Keratinocyte (primary cell): ENCODE data around the gene DUSP28.

Source experiments
- CTCF ChIP-seq, 3 experiments: IDR thresholded peaks in 1 of 3; conservative IDR thresholded peaks in 1 of 3; optimal IDR thresholded peaks in 1 of 3; 2 replicates in 2 of 3; 3 replicates in 1 of 3; pipeline versions ENCODE3 to v1.5.1; 2011; ENCODE audit warnings: low read length in 3 of 3, mild to moderate bottlenecking in 3 of 3, moderate library complexity in 2 of 3, control low read depth in 1 of 3, inconsistent platforms in 1 of 3; ENCODE audit not compliant: insufficient read depth in 2 of 3; ENCODE audit errors: extremely low read depth in 1 of 3
- EZH2 ChIP-seq: IDR thresholded peaks from one replicate; pipeline ENCODE4 v1.6.1; 2012; ENCODE audit warnings: inconsistent platforms, mild to moderate bottlenecking, low read length, moderate library complexity

GRCh38 chr2:240568678-240569522 lies 8.7 kb downstream of the DUSP28 start:
- TF ChIP-seq CTCF (optimal IDR thresholded peaks at IDR 0.05 in 1 of 3, IDR thresholded peaks at IDR 0.05 in 1 of 3, conservative IDR thresholded peaks at IDR 0.05 in 1 of 3; ENCODE audit: extremely low read depth in 1 of 3, insufficient read depth in 2 of 3, low read length in 3 of 3) (no peak), EZH2 (no peak)
